ENCODE data around the gene HSD3B7. TPM values are rescaled to one million over a fixed set of nuclear protein-coding genes. Genes with fewer than 3 reads are reported as not detected.
"Not testable (repeated sequence)": the region's sequence is repeated elsewhere in the genome, so short reads cannot be mapped to it uniquely, and the experiment has no call there.

Gene HSD3B7
- 49.9 and 82.7 TPM in 2 replicates for total RNA-seq

DNA sequence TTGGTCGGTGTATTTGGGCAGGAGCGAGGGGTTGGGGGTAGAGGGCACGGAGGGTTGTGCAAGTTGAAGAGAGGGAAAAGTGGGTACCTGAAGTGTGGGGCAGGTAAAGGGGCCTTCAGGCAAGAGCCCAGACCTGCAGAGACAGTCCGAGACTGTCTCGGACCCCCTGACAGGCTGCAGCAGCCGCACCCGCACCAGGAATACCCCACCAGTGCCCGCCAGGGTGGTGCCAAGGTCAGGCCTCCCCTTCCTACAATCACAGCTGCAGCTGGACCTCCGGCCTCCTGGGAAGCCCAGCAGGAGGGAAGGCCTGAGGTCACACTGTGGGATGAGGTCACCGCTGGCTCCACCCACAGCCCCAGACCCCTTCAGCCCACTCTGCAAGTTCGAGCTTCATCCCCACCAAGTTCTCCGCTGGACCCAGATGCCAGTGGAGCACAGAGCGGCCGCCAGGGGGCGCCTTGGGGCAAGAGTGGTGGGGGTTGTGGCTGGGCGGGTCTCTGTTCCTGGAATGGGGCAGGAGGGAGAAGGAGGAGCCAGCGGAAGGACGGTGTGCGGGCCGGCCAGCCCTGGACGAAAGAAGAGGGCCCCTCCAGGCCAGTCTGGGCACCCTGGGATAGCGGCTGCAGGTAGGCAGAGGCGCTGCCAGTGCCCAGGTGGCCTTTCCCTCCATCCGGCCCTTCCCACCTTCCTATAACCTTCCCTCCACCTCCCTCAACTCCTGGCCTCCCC, at the start of gene HSD3B7:
HSD3B7 (plus strand) TSS at position 539 of the 732 bp plus-strand sequence. CDS start 452 bp downstream, outside the sequence.
- peak; percentile 43 for DNase-seq (ENCODE audit: low read depth)

DNA sequence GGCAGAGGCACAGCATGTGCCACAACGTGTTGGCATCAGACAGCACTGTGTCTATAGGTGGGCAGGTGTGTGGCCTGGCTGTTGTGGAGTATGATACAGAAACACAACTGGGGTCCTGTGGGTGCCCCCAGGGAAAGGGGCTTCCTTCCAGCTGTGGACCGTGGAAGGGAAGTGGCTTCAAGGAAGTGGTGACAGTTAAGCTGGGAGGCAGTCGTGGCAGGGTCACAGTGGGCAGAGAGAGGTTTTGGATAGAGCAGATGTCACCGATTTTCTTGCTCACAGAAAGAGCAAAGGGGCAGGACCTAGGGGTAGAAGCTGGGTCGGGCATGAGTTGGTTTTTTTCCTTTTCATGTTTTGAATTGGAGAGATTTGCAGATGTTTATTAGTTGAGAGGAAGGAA, 47.3 kb upstream of the HSD3B7 start:
- no peak for DNase-seq (ENCODE audit: low read depth)

DNA sequence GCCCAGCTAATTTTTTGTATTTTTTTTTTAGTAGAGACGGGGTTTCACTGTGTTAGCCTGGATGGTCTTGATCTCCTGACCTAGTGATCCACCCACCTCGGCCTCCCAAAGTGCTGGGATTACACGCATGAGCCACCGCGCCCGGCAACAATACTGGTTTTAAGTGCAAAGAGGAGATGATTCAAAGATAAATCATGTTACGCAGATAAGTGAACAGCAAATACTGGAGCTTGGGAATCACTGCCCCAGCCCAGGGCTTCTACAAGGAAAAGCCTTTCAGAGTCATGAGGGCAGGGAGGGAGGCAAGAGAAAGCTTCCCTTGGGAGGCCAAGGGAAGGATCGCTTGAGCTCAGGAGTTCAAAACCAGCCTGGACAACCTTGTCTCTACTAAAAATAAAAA, 45.4 kb upstream of the HSD3B7 start:
- not testable (repeated sequence) for DNase-seq (ENCODE audit: low read depth)

DNA sequence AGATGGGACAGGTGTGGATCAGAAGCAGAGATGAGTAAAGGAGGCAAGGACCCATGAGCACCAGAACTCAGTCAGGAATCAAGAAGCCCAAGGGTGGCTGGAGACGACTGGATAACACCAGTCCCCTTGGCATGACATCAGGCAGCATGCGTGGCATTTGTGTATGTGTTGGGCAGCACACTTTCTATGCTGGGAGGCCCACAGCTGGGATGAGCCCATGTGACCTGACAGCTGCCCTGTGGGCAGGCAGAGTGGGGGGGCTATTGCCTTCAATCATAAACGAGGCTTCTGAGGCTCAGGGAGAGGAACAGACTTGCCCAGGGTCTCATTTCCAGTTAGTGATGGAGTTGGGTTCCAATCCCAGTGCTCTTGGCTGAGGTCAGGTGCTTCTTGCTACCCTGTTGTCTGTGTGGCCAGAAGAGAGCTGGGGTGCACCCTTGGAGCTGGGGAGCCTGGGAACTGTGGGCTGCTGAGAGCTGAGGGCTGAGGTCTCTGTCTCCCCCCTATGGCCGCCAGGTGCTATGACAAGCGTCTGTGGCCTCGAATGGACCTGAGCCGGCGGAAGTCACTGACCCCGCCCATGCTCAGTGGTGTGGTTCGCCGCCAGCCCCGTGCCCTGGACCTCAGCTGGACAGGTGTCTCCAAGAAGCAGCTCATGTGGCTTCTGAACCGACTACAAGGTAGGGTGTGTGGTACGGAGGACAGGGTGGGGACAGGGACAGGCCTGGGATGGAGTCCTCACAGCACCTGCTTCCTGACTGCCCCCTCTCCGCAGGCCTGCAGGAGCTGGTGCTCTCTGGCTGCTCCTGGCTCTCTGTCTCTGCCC, 43.2 kb upstream of the HSD3B7 start:
- DNase-seq (ENCODE audit: low read depth): peak; percentile 59

DNA sequence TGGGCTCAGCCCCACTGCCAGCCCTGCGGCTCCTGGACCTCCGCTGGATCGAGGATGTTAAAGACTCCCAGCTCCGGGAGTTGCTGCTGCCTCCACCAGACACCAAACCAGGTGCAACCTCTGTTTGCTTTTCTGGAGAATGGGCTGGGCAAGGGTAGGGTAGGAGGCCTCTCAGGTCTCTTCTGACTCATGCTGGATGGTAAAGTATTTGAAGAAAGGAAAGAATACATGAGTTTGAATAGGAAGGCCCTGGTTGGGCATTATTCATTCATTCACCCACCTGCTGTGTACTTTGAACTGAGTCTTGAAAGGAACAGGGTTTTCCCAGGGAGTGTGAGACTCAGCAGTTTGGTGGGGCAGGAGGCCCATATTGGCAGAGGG, 42.6 kb upstream of the HSD3B7 start:
- no peak for DNase-seq (ENCODE audit: low read depth)

GRCh38 chr16:30944352-30944751, 40.7 kb upstream of the HSD3B7 start:
- DNase-seq (ENCODE audit: low read depth): no peak

GRCh38 chr16:30946671-30947540, 38.1 kb upstream of the HSD3B7 start:
- no peak for DNase-seq (ENCODE audit: low read depth)

GRCh38 chr16:30947541-30947858, 37.5 kb upstream of the HSD3B7 start:
- no peak for DNase-seq (ENCODE audit: low read depth)

- peak; percentile 98 for DNase-seq (ENCODE audit: low read depth)
Measured at GRCh38 chr16:30947859-30948666, 36.9 kb upstream of the HSD3B7 start.

DNA sequence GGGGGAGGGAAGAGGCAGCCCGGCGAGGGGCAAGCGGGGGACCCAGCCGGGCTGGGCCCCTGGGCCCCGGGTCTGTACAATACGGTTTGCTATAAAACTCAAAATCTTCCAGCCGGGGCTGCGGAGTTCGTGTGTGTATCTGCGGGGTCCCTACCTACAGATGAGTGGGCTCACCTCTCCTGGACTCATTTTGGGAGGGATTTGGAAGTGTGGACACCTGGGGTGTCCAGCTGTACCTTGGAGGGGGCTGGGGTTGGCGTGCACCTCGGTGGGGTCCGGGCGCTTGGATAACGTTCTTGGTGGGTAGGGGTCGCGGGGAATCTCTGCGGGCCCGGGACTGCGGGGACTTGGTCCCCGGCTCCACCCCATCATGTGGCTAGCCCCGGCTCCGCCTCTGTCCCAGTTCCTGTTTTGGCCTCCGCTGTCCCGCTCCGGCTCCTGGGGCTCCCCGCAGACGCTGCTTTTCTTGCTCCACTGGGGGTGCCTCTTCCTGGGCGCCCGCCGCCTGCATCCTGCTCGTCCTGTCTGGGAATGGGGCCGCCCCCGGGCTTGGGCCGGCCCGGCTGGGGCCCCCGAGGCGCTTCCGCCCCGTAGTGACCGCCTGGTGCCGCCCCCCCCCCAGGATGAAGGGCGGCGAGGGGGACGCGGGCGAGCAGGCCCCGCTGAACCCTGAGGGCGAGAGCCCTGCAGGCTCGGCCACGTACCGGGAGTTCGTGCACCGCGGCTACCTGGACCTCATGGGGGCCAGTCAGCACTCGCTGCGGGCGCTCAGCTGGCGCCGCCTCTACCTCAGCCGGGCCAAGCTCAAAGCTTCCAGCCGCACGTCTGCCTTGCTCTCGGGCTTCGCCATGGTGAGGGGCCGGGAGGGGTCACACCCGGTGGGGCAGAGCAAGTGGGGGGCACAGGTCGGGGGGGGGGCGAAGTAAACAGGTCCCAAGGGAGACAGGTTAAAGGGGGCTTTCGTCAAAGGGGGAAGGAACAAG, 36.0 kb upstream of the HSD3B7 start, which contains the start of gene ORAI3:
ORAI3 (plus strand) TSS at position 402 of the 983 bp plus-strand sequence; CDS start at position 624, 222 bp downstream.
- DNase-seq (ENCODE audit: low read depth): peak; percentile 39

DNA sequence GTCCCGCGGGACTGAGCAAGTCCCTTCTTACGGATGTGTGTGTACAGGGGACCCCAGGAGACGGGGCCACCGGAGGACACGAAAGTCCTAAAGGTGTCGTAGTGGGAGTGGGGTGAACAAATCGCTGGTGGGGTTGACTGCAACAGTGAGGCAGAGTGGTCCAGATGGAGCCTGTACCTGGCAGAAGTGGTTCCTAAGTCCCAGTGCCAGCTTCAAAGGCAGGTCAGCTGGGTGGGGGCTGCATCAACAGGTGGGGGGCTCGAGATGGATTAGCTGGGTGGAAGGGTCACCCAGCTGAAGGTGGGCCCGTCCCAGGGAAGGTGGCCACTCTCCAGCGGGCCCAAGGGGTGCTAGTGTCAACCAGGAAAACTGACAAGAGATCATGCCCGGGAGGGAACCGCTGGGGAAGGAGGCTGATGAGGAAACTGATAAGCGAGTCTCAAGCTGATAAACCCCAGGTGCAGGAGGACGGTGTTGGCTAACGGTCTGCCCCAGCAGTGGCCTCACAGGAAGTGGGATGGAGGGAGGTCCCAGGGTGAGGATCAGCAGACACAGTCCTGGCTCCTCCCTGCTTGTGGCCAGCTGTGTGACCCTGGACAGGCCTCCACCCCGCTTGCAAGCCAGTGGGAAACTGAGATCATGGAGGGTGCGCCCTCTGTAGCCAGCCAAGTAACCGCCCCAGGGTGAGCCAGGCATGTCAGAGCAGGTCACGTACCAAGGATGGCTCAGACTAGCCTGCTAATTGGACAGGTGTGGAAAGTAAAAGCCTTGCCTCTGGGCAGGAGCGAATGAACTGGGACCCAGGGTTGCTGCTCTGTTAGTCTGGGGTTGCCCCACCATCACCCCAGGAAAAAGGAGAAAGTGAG, 35.1 kb upstream of the HSD3B7 start:
- DNase-seq (ENCODE audit: low read depth): peak; percentile 91

DNA sequence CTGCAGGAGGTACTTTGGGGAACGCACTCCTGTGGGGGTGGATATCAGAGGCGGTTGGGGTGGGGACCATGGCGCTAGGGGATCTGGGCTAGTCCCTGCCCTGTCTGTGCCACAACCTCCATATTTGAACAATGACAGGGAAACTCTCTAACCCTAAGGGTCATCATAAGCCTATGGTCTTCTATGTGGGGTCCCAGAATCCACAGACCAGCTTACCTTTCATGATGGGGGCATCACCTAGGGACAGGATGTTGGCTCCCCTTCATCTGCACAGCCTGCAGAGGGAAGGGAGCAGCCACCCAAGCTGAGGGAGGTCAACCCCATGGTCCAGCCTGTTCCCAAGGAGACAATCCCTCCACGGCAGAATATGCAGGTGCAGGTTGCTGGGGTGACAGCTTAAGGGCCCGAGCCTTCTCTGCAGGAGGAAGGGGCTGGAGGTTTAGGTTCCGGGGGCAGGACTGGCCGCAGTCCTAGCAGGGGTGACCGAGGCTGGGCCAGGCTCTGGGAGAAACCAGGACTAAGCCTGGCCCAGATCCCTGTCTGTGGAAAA, 34.4 kb upstream of the HSD3B7 start:
- no peak for DNase-seq (ENCODE audit: low read depth)

DNA sequence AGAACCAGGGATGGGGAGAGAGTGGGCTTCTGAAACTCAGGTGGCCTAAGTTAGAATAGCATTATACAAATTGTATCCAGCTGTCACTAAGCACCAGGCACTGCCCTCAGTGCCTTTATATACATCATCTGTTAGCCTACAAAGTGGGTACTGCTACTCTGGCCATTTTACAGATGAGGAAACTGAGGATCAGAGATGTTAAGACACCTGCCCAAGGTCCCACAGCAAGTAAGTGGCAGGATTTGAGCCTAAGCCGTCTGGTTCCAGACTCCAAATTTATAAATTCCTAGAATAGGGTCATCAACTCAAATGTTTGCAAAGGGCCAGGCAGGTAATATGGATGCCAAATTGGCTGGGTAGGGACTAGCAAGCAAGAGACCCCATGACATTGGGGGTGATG, 33.8 kb upstream of the HSD3B7 start:
- DNase-seq (ENCODE audit: low read depth): no peak

DNA sequence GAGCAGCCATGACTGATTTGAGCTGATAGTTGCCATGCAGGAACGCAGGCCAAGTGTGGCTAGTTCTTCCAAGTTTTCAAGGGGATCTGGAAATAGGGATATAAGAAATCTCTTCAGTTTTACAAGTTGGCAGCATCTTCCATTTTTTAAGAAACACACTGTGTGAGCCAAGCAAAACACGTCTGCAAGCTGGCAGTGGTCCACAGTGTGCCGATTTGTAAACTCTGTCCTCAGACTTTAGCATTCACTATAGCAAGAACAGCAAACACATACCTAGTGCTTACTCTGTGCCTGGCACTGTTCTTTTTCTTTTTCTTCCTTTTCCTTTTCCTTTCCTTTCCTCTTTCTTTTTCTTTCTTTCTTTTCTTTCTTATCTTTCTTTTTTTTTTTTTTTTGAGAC, 33.3 kb upstream of the HSD3B7 start:
- DNase-seq (ENCODE audit: low read depth): no peak

GRCh38 chr16:30953111-30953510, 31.9 kb upstream of the HSD3B7 start:
- DNase-seq (ENCODE audit: low read depth): no peak

GRCh38 chr16:30953511-30954124, 31.4 kb upstream of the HSD3B7 start:
- DNase-seq (ENCODE audit: low read depth): peak; percentile 58

DNA sequence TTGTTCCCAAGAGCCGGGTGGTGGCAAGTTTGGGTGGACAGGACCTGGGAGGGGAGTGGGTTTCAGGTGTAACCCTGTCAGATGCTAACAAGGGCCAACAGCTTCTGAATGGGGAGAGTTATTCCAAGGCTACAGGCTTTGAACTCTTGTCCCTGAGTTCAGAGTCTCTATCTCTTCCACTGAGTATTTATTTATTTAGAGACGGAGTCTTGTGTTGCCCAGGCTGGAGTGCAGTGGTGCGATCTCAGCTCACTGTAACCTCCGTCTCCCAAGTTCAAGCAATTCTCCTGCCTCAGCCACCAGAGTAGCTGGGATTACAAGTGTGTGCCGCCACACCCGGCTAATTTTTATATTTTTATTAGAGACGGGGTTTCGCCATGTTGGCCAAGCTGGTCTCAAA, 30.0 kb upstream of the HSD3B7 start:
- DNase-seq (ENCODE audit: low read depth): no peak
